OCI-LY7 (cell line): ENCODE results near the gene MITD1. TPM values are rescaled to one million over a fixed set of nuclear protein-coding genes. Genes with fewer than 3 reads are reported as not detected.
A peak's percentile ranks its signal among the peaks of the same experiment; 100 is the strongest.
"Not testable (repeated sequence)": the region's sequence is repeated elsewhere in the genome, so short reads cannot be mapped to it uniquely, and the experiment has no call there.

Experiments used
- BruUV-seq: library from RNA; stranded (reverse); fragments of 400-500 nt; replicated peaks from 2 replicates; lab custom pipeline; 2021; lab: Mats Ljungman, UMichigan
- CTCF ChIA-PET: fragments of 300-600 bp; sonication (Branson Sonifier 250); formaldehyde crosslinking; loops from one replicate; lab custom pipeline; 2022; ENCODE audit warnings: antibody characterized with exemption; ENCODE audit not compliant: unreplicated experiment; lab: Charles Lee
- POLR2A ChIA-PET: fragments of 300-600 bp; sonication (Branson Sonifier 250); formaldehyde crosslinking; loops from one replicate; lab custom pipeline; 2022; ENCODE audit warnings: antibody characterized with exemption; lab: Charles Lee
- DNase-seq: peaks from one replicate; pipeline ENCODE4 v3.0.0-alpha.2; 2015; ENCODE audit warnings: low spot score
- H2AFZ ChIP-seq: fragments of 200-600 bp; sonication (generic), shearing (Covaris generic); 2 replicates; pipeline ENCODE4 v1.6.1; 2014; ENCODE audit warnings: mild to moderate bottlenecking, antibody characterized with exemption, low read length, moderate library complexity
- H3K27ac ChIP-seq: fragments of 200-600 bp; sonication (generic); 2 replicates; pipeline ENCODE4 v1.5.1; 2014; ENCODE audit warnings: mixed run types, low read depth, mild to moderate bottlenecking, moderate library complexity, low read length, inconsistent platforms; ENCODE audit not compliant: poor library complexity, severe bottlenecking
- H3K36me3 ChIP-seq: fragments of 200-600 bp; sonication (generic); 2 replicates; pipeline ENCODE4 v1.6.1; 2014; ENCODE audit warnings: mild to moderate bottlenecking, antibody characterized with exemption, low read length, moderate library complexity, mixed read lengths; ENCODE audit not compliant: insufficient read depth
- H3K4me1 ChIP-seq: fragments of 200-600 bp; sonication (generic); 2 replicates; pipeline ENCODE4 v1.5.1; 2014; ENCODE audit warnings: mild to moderate bottlenecking, low read length; ENCODE audit not compliant: insufficient read depth, poor library complexity, severe bottlenecking
- H3K4me2 ChIP-seq: fragments of 200-600 bp; sonication (generic); 2 replicates; pipeline ENCODE4 v1.6.1; 2014; ENCODE audit warnings: mild to moderate bottlenecking, low read length
- H3K4me3 ChIP-seq: fragments of 200-600 bp; sonication (generic); 2 replicates; pipeline ENCODE4 v1.5.1; 2014; ENCODE audit warnings: mild to moderate bottlenecking, low read depth, low read length; ENCODE audit not compliant: poor library complexity, severe bottlenecking
- H3K79me2 ChIP-seq: fragments of 200-600 bp; sonication (generic); 2 replicates; pipeline ENCODE4 v1.6.1; 2016; ENCODE audit warnings: low read depth, mild to moderate bottlenecking, low read length, moderate library complexity, mixed read lengths; ENCODE audit not compliant: insufficient read depth
- H3K9me2 ChIP-seq: fragments of 200-600 bp; sonication (generic); 2 replicates; pipeline ENCODE4 v1.6.1; 2016; ENCODE audit warnings: mild to moderate bottlenecking, low read length, mixed read lengths; ENCODE audit not compliant: insufficient read depth
- H3K9me3 ChIP-seq: fragments of 200-600 bp; sonication (generic); 2 replicates; pipeline ENCODE4 v1.6.1; 2014; ENCODE audit warnings: mild to moderate bottlenecking, mixed run types, low read length, mixed read lengths
- H4K20me1 ChIP-seq: fragments of 200-600 bp; sonication (generic); 2 replicates; pipeline ENCODE4 v1.6.1; 2014; ENCODE audit warnings: mild to moderate bottlenecking, antibody characterized with exemption, low read length, moderate library complexity, mixed read lengths; ENCODE audit not compliant: insufficient read depth
- CTCF ChIP-seq: fragments of 200-600 bp; sonication (generic); conservative IDR thresholded peaks from 2 replicates; pipeline ENCODE4 v1.5.1; 2014; ENCODE audit warnings: mild to moderate bottlenecking, antibody characterized with exemption, low read length, moderate library complexity, mixed read lengths
- EZH2phosphoT487 ChIP-seq: fragments of 200-600 bp; sonication (generic); IDR thresholded peaks from 2 replicates; pipeline ENCODE4 v1.6.1; 2018; ENCODE audit warnings: low read depth, borderline replicate concordance, mild to moderate bottlenecking, mixed run types, antibody characterized with exemption, low read length, moderate library complexity, mixed read lengths
- intact Hi-C: fragments of 100-400 bp; cut with micrococcal nuclease; formaldehyde crosslinking; loops from one replicate; pipeline ENCODE4 v1.10.0; 2022; ENCODE audit not compliant: unreplicated experiment
- total RNA-seq, 2 experiments: library from RNA; depleted of rRNA in 1 of 2; stranded (reverse); fragments of >200 nt in 1 of 2; shearing (Covaris generic) in 1 of 2; gene quantifications; 2 replicates each; pipeline ENCODE4 v1.2.3, GENCODE V29; 2014 to 2022

MITD1 gene
- total RNA-seq, 2 experiments from 2014 or later: 34.2 to 35.9 TPM

- Histone ChIP-seq H3K27ac (no peak overlapping the region), H3K36me3 (no peaks in the 10 kb centered on the region), H3K9me2 (no peaks in the 10 kb centered on the region), H3K4me3 (peak overlapping the region; percentile 71), H4K20me1 (no peaks in the 10 kb centered on the region), H2AFZ (peak overlapping the region; percentile 84), H3K79me2 (no peaks in the 10 kb centered on the region), H3K4me1 (peaks cover 12% of the 10 kb centered on the region), H3K4me2 (peak overlapping the region; percentile 83), H3K9me3 (no peaks in the 10 kb centered on the region)
- intact Hi-C loops: loop anchor here (2.0 kb wide), 2 partner anchors 15 to 195 kb away; partner anchors contain the start of genes LIPT1 and TSGA10
- BruUV-seq: TSS peak; percentile 52
- no peak for TF ChIP-seq EZH2phosphoT487
- no peak for TF ChIP-seq CTCF
- POLR2A ChIA-PET: interaction anchor here (0.9 to 1.8 kb wide), 4 partner anchors 15 to 348 kb away, joined by 3 to 12 read pairs (median 4); partner anchors contain the start of genes LIPT1 and TSGA10
- CTCF ChIA-PET: no interaction called here
- no peak for DNase-seq
Observed at GRCh38 chr2:99140056-99140859, 40.6 kb downstream of the MITD1 start.

GRCh38 chr2:99139003-99139402 lies 41.9 kb downstream of the MITD1 start:
- no peak overlapping the region for H2AFZ ChIP-seq
- no peak overlapping the region for H3K4me3 ChIP-seq
- H3K4me1 ChIP-seq: peaks cover 12% of the 10 kb centered on the region
- POLR2A ChIA-PET: interaction anchor here (0.6 to 1.0 kb wide), 2 partner anchors 12 to 383 kb away, joined by 3 read pairs; no protein-coding TSS in a partner anchor
- CTCF ChIA-PET: no interaction called here
- H3K79me2 ChIP-seq: no peaks in the 10 kb centered on the region
- H3K4me2 ChIP-seq: no peak overlapping the region
- no peaks in the 10 kb centered on the region for H4K20me1 ChIP-seq
- H3K9me3 ChIP-seq: no peaks in the 10 kb centered on the region
- H3K36me3 ChIP-seq: no peaks in the 10 kb centered on the region
- H3K27ac ChIP-seq: no peak overlapping the region
- TF ChIP-seq CTCF (no peak), EZH2phosphoT487 (no peak)
- no TSS peak for BruUV-seq
- no peak for DNase-seq
- intact Hi-C loops: no loop called here
- no peaks in the 10 kb centered on the region for H3K9me2 ChIP-seq

- DNase-seq, intact Hi-C loops, BruUV-seq, CTCF ChIA-PET, H4K20me1 ChIP-seq, H3K4me2 ChIP-seq, H3K79me2 ChIP-seq, H3K27ac ChIP-seq, H3K9me3 ChIP-seq, H3K9me2 ChIP-seq, H3K4me1 ChIP-seq, H2AFZ ChIP-seq, H3K4me3 ChIP-seq, H3K36me3 ChIP-seq: not testable (repeated sequence)
- POLR2A ChIA-PET: interaction anchor here (0.5 kb wide), 1 partner anchor 8 kb away, joined by 3 read pairs; no protein-coding TSS in a partner anchor
Observed at GRCh38 chr2:99135044-99135556, 45.8 kb downstream of the MITD1 start.
